B cell (primary cell): Measurements from ENCODE around the gene TBC1D22B.

ENCODE experiments used
- CTCF ChIP-seq: fragments of 200-600 bp; IDR thresholded peaks from one replicate; pipeline ENCODE4 v1.8.0; 2022; ENCODE audit warnings: antibody characterized with exemption, mild to moderate bottlenecking
- EZH2 ChIP-seq: IDR thresholded peaks from 2 replicates; pipeline ENCODE4 v1.6.1; 2012; ENCODE audit warnings: borderline replicate concordance, low read depth, mild to moderate bottlenecking, moderate library complexity, low read length; ENCODE audit not compliant: insufficient read depth, poor library complexity, severe bottlenecking

DNA sequence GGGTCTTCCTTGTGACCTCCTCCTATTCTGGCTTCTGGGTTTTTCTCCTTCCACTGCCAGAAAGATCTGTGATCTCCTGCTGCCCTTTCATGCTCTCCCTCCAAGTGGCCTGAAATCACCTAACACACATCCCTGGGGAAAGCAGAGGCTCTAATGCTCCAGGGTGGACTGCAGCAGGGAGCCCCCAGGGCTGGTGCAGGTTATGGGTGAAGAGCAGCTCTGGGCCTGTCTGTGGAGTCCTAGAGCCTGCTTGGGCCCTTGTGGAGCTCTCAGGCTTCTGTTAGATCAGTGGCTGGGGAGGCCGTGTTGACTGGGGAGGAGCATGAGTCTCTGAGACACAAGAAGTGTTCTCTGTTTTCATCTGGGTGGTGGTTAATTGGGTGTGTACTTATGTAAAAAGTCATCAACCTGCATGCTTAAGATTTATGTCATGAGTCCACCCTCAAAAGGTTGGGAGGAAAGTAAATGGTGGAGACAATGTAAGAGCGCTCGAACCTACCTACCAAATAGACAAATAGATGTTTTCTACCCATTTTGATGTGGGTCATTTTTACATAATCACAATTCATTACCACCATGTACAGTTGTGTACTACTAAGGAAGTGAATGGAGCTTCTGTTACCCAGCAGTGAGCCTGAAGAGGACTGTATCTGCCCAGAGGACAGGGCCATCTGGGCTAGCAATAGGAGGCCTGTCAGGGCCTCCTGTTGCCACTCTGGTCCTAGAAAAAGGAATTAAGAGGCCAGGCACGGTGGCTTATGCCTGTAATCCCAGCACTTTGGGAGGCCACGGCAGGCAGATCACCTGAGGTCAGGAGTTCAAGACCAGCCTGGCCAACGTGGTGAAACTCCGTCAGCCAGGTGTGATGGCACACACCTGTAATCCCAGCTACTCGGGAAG lies 64.2 kb downstream of the TBC1D22B start:
- no peak for TF ChIP-seq CTCF
- TF ChIP-seq EZH2: no peak
